GM21723 (cell line): ENCODE results near the gene CCDC6.
A peak's percentile ranks its signal among the peaks of the same experiment; 100 is the strongest.
"Not testable (repeated sequence)": the region's sequence is repeated elsewhere in the genome, so short reads cannot be mapped to it uniquely, and the experiment has no call there.

ENCODE experiments used
- ATAC-seq: cut with Tn5 transposase; IDR thresholded peaks from one replicate; pipeline ENCODE4 v1.9.1; 2021; ENCODE audit warnings: mild to moderate bottlenecking, moderate library complexity; ENCODE audit not compliant: unreplicated experiment

The CCDC6 gene

GRCh38 chr10:59905731-59906416 is 482 bp downstream of the CCDC6 start:
- no peak for ATAC-seq

GRCh38 chr10:59905066-59905730 is 1.2 kb downstream of the CCDC6 start:
- peak; percentile 49 for ATAC-seq

GRCh38 chr10:59904426-59905065 is 1.8 kb downstream of the CCDC6 start:
- no peak for ATAC-seq

GRCh38 chr10:59903871-59904270 is 2.5 kb downstream of the CCDC6 start:
- ATAC-seq, result no peak

- no peak for ATAC-seq
Measured at GRCh38 chr10:59902016-59902415, 4.3 kb downstream of the CCDC6 start.

- ATAC-seq, result no peak
Measured at GRCh38 chr10:59901470-59901869, 4.9 kb downstream of the CCDC6 start.

- ATAC-seq, result no peak
Measured at GRCh38 chr10:59900048-59900727, 6.2 kb downstream of the CCDC6 start.

GRCh38 chr10:59898125-59898835 is 8.1 kb downstream of the CCDC6 start:
- no peak for ATAC-seq

- ATAC-seq, result no peak
Measured at GRCh38 chr10:59896191-59896590, 10.2 kb downstream of the CCDC6 start.

GRCh38 chr10:59895629-59896116 is 10.7 kb downstream of the CCDC6 start:
- ATAC-seq, result no peak

GRCh38 chr10:59894114-59894513 is 12.2 kb downstream of the CCDC6 start:
- no peak for ATAC-seq

- no peak for ATAC-seq
Measured at GRCh38 chr10:59892697-59893096, 13.7 kb downstream of the CCDC6 start.

GRCh38 chr10:59891936-59892335 is 14.4 kb downstream of the CCDC6 start:
- peak; percentile 37 for ATAC-seq

- no peak for ATAC-seq
Measured at GRCh38 chr10:59891349-59891748, 15.0 kb downstream of the CCDC6 start.

- ATAC-seq, result no peak
Measured at GRCh38 chr10:59888781-59889435, 17.4 kb downstream of the CCDC6 start.

- no peak for ATAC-seq
Measured at GRCh38 chr10:59887972-59888640, 18.2 kb downstream of the CCDC6 start.

GRCh38 chr10:59887006-59887405 is 19.4 kb downstream of the CCDC6 start:
- ATAC-seq, result no peak

- peak; percentile 83 for ATAC-seq
Measured at GRCh38 chr10:59885430-59886134, 20.8 kb downstream of the CCDC6 start.

- ATAC-seq, result not testable (repeated sequence)
Measured at GRCh38 chr10:59884893-59885292, 21.5 kb downstream of the CCDC6 start.
